IMR-90 (cell line): ENCODE results near the gene TRAK2. TPM values are rescaled to one million over a fixed set of nuclear protein-coding genes. Genes with fewer than 3 reads are reported as not detected.

ENCODE experiments used
- ATAC-seq: fragments of 200-7000 bp; cut with Tn5 transposase; 2 replicates; pipeline ENCODE4 v1.9.1; 2020; ENCODE audit warnings: low read depth, mild to moderate bottlenecking, moderate library complexity
- BruUV-seq: library from RNA; stranded (reverse); fragments of 400-500 nt; replicated peaks from 2 replicates; lab custom pipeline; 2021; lab: Mats Ljungman, UMichigan
- CTCF ChIA-PET: fragments of 300-600 bp; formaldehyde crosslinking; extraction: SDS; loops from one replicate; lab custom pipeline; 2021; ENCODE audit warnings: antibody characterized with exemption; lab: Yijun Ruan, JAX
- POLR2A ChIA-PET: fragments of 300-600 bp; sonication (Branson Sonifier 250); formaldehyde crosslinking; loops from one replicate; lab custom pipeline; 2022; ENCODE audit warnings: antibody characterized with exemption; ENCODE audit not compliant: unreplicated experiment; lab: Charles Lee
- DNase-seq: peaks from one replicate; pipeline ENCODE4 v3.0.0; 2013
- H2AFZ ChIP-seq: replicated peaks from 2 replicates; pipeline ENCODE3; 2013; ENCODE audit warnings: low read length, mild to moderate bottlenecking; ENCODE audit not compliant: poor library complexity
- H2AK5ac ChIP-seq: 2 replicates; pipeline ENCODE4 v1.6.1; 2013; ENCODE audit warnings: low read depth, low read length, inconsistent platforms
- H2AK9ac ChIP-seq: replicated peaks from 2 replicates; pipeline ENCODE3; 2013; ENCODE audit warnings: mild to moderate bottlenecking, low read depth, low read length, moderate library complexity; ENCODE audit not compliant: poor library complexity
- H2BK120ac ChIP-seq: 2 replicates; pipeline ENCODE4 v1.6.1; 2013; ENCODE audit warnings: low read depth, low read length, inconsistent platforms
- H2BK15ac ChIP-seq: 3 replicates; pipeline ENCODE4 v1.6.1; 2013; ENCODE audit warnings: low read depth, low read length, inconsistent platforms
- H2BK20ac ChIP-seq: 2 replicates; pipeline ENCODE4 v1.6.1; 2013; ENCODE audit warnings: low read depth, mild to moderate bottlenecking, inconsistent platforms, low read length, moderate library complexity
- H2BK5ac ChIP-seq: 2 replicates; pipeline ENCODE4 v1.6.1; 2013; ENCODE audit warnings: mild to moderate bottlenecking, low read depth, low read length, inconsistent platforms; ENCODE audit not compliant: poor library complexity, severe bottlenecking
- H3K14ac ChIP-seq: replicated peaks from 2 replicates; pipeline ENCODE4 v1.6.1; 2013; ENCODE audit warnings: low read depth, low read length, inconsistent platforms
- H3K18ac ChIP-seq: 2 replicates; pipeline ENCODE4 v1.6.1; 2013; ENCODE audit warnings: low read depth, low read length, control low read depth
- H3K23ac ChIP-seq: 2 replicates; pipeline ENCODE4 v1.6.1; 2013; ENCODE audit warnings: low read depth, low read length, inconsistent platforms
- H3K27ac ChIP-seq: 2 replicates; pipeline ENCODE4 v1.5.1; 2013; ENCODE audit warnings: mild to moderate bottlenecking, control low read depth, low read length; ENCODE audit not compliant: insufficient read depth
- H3K27me3 ChIP-seq: 2 replicates; pipeline ENCODE4 v1.6.1; 2013; ENCODE audit warnings: low read length; ENCODE audit not compliant: control insufficient read depth, insufficient read depth
- H3K36me3 ChIP-seq: 2 replicates; pipeline ENCODE4 v1.6.1; 2013; ENCODE audit warnings: low read length, mixed read lengths; ENCODE audit not compliant: control insufficient read depth, insufficient read depth
- H3K4ac ChIP-seq: 2 replicates; pipeline ENCODE4 v1.6.1; 2013; ENCODE audit warnings: low read depth, low read length, inconsistent platforms
- H3K4me1 ChIP-seq: 2 replicates; pipeline ENCODE4 v1.6.1; 2013; ENCODE audit warnings: low read length, mixed read lengths; ENCODE audit not compliant: control insufficient read depth, insufficient read depth
- H3K4me2 ChIP-seq: 2 replicates; pipeline ENCODE4 v1.6.1; 2013; ENCODE audit warnings: low read depth, mild to moderate bottlenecking, control low read depth, low read length, moderate library complexity
- H3K4me3 ChIP-seq: 2 replicates; pipeline ENCODE4 v1.5.1; 2013; ENCODE audit warnings: low read depth, mild to moderate bottlenecking, control low read depth, low read length, moderate library complexity; ENCODE audit not compliant: insufficient read depth
- H3K56ac ChIP-seq: 2 replicates; pipeline ENCODE4 v1.6.1; 2013; ENCODE audit warnings: low read length, inconsistent platforms; ENCODE audit not compliant: insufficient read depth; ENCODE audit errors: extremely low read depth
- H3K79me1 ChIP-seq, 2 experiments: 2 replicates each; pipeline ENCODE4 v1.6.1; 2013; ENCODE audit warnings: low read length in 2 of 2, inconsistent platforms in 1 of 2, low read depth in 1 of 2
- H3K9ac ChIP-seq: 2 replicates; pipeline ENCODE4 v1.6.1; 2013; ENCODE audit warnings: low read depth, low read length, control low read depth
- H3K9me1 ChIP-seq: 2 replicates; pipeline ENCODE4 v1.6.1; 2013; ENCODE audit warnings: low read length, inconsistent platforms; ENCODE audit not compliant: insufficient read depth
- H3K9me3 ChIP-seq: 2 replicates; pipeline ENCODE4 v1.6.1; 2013; ENCODE audit warnings: low read length; ENCODE audit not compliant: control insufficient read depth, insufficient read depth
- H4K20me1 ChIP-seq: 2 replicates; pipeline ENCODE4 v1.6.1; 2013; ENCODE audit warnings: low read length, inconsistent platforms; ENCODE audit not compliant: insufficient read depth
- H4K5ac ChIP-seq: 2 replicates; pipeline ENCODE4 v1.6.1; 2013; ENCODE audit warnings: mild to moderate bottlenecking, low read depth, low read length, control low read depth
- H4K8ac ChIP-seq, 2 experiments: 2 replicates each; pipeline ENCODE4 v1.6.1; 2013; ENCODE audit warnings: low read depth in 2 of 2, low read length in 2 of 2, control low read depth in 1 of 2, inconsistent platforms in 1 of 2
- H4K91ac ChIP-seq: 2 replicates; pipeline ENCODE4 v1.6.1; 2013; ENCODE audit warnings: low read depth, low read length, inconsistent platforms; ENCODE audit not compliant: insufficient read depth
- BHLHE40 ChIP-seq: fragments of 150-350 bp; IDR thresholded peaks from 2 replicates; pipeline ENCODE4 v1.6.1; 2016; ENCODE audit warnings: mild to moderate bottlenecking, low read depth, low read length
- CEBPB ChIP-seq: IDR thresholded peaks from 2 replicates; pipeline ENCODE4 v1.6.1; 2012; ENCODE audit warnings: low read depth, low read length, improper control_type of control experiment
- CHD1 ChIP-seq: IDR thresholded peaks from 2 replicates; pipeline ENCODE4 v1.6.1; 2012; ENCODE audit warnings: low read depth, low read length, improper control_type of control experiment
- CTCF ChIP-seq: conservative IDR thresholded peaks from 2 replicates; pipeline ENCODE4 v1.5.1; 2012; ENCODE audit warnings: mild to moderate bottlenecking, low read depth, low read length, improper control_type of control experiment
- ELK1 ChIP-seq: fragments of 150-350 bp; IDR thresholded peaks from 2 replicates; pipeline ENCODE4 v1.6.1; 2016; ENCODE audit warnings: low read depth, mild to moderate bottlenecking, low read length, moderate library complexity, borderline replicate concordance
- FOS ChIP-seq: fragments of 150-350 bp; IDR thresholded peaks from 2 replicates; pipeline ENCODE4 v1.6.1; 2016; ENCODE audit warnings: low read depth, low read length
- MAFK ChIP-seq: IDR thresholded peaks from 2 replicates; pipeline ENCODE4 v1.6.1; 2012; ENCODE audit warnings: low read depth, low read length, improper control_type of control experiment
- MAZ ChIP-seq: IDR thresholded peaks from 2 replicates; pipeline ENCODE4 v1.6.1; 2012; ENCODE audit warnings: low read depth, mild to moderate bottlenecking, low read length, improper control_type of control experiment, moderate library complexity, borderline replicate concordance
- MXI1 ChIP-seq: IDR thresholded peaks from 2 replicates; pipeline ENCODE4 v1.6.1; 2012; ENCODE audit warnings: low read depth, mild to moderate bottlenecking, low read length, moderate library complexity, borderline replicate concordance
- NFE2L2 ChIP-seq: fragments of 150-350 bp; IDR thresholded peaks from 2 replicates; pipeline ENCODE4 v1.6.1; 2016; ENCODE audit warnings: low read depth, mild to moderate bottlenecking, low read length
- POLR2A ChIP-seq: IDR thresholded peaks from 2 replicates; pipeline ENCODE4 v1.6.1; 2012; ENCODE audit warnings: mild to moderate bottlenecking, low read depth, low read length
- RAD21 ChIP-seq: IDR thresholded peaks from 2 replicates; pipeline ENCODE4 v1.6.1; 2012; ENCODE audit warnings: low read length, improper control_type of control experiment
- RCOR1 ChIP-seq: IDR thresholded peaks from 2 replicates; pipeline ENCODE4 v1.6.1; 2012; ENCODE audit warnings: mild to moderate bottlenecking, low read length, improper control_type of control experiment; ENCODE audit not compliant: insufficient replicate concordance
- RFX5 ChIP-seq: IDR thresholded peaks from 2 replicates; pipeline ENCODE4 v1.8.0; 2012; ENCODE audit warnings: low read depth, mild to moderate bottlenecking, low read length, moderate library complexity
- SMC3 ChIP-seq: fragments of 150-350 bp; IDR thresholded peaks from 2 replicates; pipeline ENCODE4 v1.6.1; 2016; ENCODE audit warnings: low read depth, mild to moderate bottlenecking, antibody characterized with exemption, low read length, moderate library complexity
- USF2 ChIP-seq: fragments of 150-350 bp; IDR thresholded peaks from 2 replicates; pipeline ENCODE4 v1.6.1; 2017; ENCODE audit warnings: mild to moderate bottlenecking, antibody characterized with exemption, low read length, low read depth
- WGBS, 2 experiments: methylation state at CpG; one replicate each; pipeline versions ENCODE4 v1.1.5 to v1.1.7; 2013; ENCODE audit warnings: missing lambda C conversion rate in 2 of 2; ENCODE audit not compliant: insufficient read length in 1 of 2; ENCODE audit errors: extremely low coverage in 2 of 2; 5-methylcytosine and 5-hydroxymethylcytosine counted together
- dilution Hi-C: fragments of 300-500 bp; cut with HindIII; formaldehyde crosslinking; loops from one replicate; pipeline ENCODE4 v1.14.3; 2018; ENCODE audit warnings: low sequenced_read_pairs; ENCODE audit not compliant: unreplicated experiment
- in situ Hi-C: fragments of 300-500 bp; cut with MboI; formaldehyde crosslinking; loops from 3 replicates; pipeline ENCODE4 v1.14.3; 2019; ENCODE audit warnings: low sequenced_read_pairs, inconsistent platforms, mixed read lengths
- intact Hi-C: fragments of 100-400 bp; cut with micrococcal nuclease; formaldehyde crosslinking; loops from 2 replicates; pipeline ENCODE4 v1.10.0; 2022
- polyA plus RNA-seq, 3 experiments: library from polyadenylated mRNA; depleted of rRNA; stranded (reverse); fragments of >200 nt; gene quantifications; 2 replicates each; pipeline ENCODE4 v1.2.3, GENCODE V29; 2012; ENCODE audit warnings: low replicate concordance in 1 of 3
- total RNA-seq: library from RNA; depleted of rRNA; stranded (reverse); fragments of >200 nt; gene quantifications from 2 replicates; pipeline ENCODE4 v1.2.3, GENCODE V29; 2012

The TRAK2 gene
- total and polyA plus RNA-seq, 2 of the 4 experiments (the other 2 are of a cell fraction): 13.1 to 65.4 TPM

GRCh38 chr2:201349601-201350000 is 101.7 kb downstream of the TRAK2 start:
- no peak overlapping the region for H3K23ac ChIP-seq
- intact Hi-C loops (no loop called here), in situ Hi-C loops (no loop called here), dilution Hi-C loops (no loop called here)
- no peak overlapping the region for H4K5ac ChIP-seq
- no peak overlapping the region for H2AK5ac ChIP-seq
- H3K9me1 ChIP-seq: 0 out of 2 replicates have a peak, but pooled peaks cover 2% of the 10 kb centered on the region
- H2BK15ac ChIP-seq: no peak overlapping the region
- no peaks in the 10 kb centered on the region for H3K36me3 ChIP-seq
- WGBS, 2 experiments: no CpG with 5 or more reads among the region's 4 CpGs
- no peaks in the 10 kb centered on the region for H3K27me3 ChIP-seq
- H3K4me2 ChIP-seq: no peak overlapping the region
- no peak overlapping the region for H4K91ac ChIP-seq
- H3K4ac ChIP-seq: no peak overlapping the region
- no peaks in the 10 kb centered on the region for H3K9me3 ChIP-seq
- H2BK5ac ChIP-seq: no peak overlapping the region
- TF ChIP-seq FOS (no peak), CTCF (no peak), MAZ (no peak), RFX5 (no peak), SMC3 (no peak), CEBPB (no peak), POLR2A (no peak), NFE2L2 (no peak), USF2 (no peak), RCOR1 (no peak), MAFK (no peak), CHD1 (no peak), BHLHE40 (no peak), ELK1 (no peak), RAD21 (no peak), MXI1 (no peak)
- ChIA-PET POLR2A (no interaction called here), CTCF (no interaction called here)
- H3K27ac ChIP-seq: no peak overlapping the region
- H2BK20ac ChIP-seq: no peak overlapping the region
- peaks cover 8% of the 10 kb centered on the region for H3K4me1 ChIP-seq
- ATAC-seq (no peak), DNase-seq (no peak)
- H3K18ac ChIP-seq: no peak overlapping the region
- H3K4me3 ChIP-seq: no peak overlapping the region
- no peaks in the 10 kb centered on the region for H3K79me1 ChIP-seq
- no peak overlapping the region for H3K9ac ChIP-seq
- H2BK120ac ChIP-seq: no peak overlapping the region
- H4K8ac ChIP-seq: no peak overlapping the region
- no peaks in the 10 kb centered on the region for H4K20me1 ChIP-seq
- H2AFZ ChIP-seq: no peak overlapping the region
- H2AK9ac ChIP-seq: no peak overlapping the region
- no peak overlapping the region for H3K14ac ChIP-seq
- no peak overlapping the region for H3K56ac ChIP-seq
- BruUV-seq: no TSS peak
